GM19438 (cell line): Measurements from ENCODE around the gene RPP14.
A peak's percentile ranks its signal among the peaks of the same experiment; 100 is the strongest.

Source experiments
- ATAC-seq: cut with Tn5 transposase; IDR thresholded peaks from one replicate; pipeline ENCODE4 v1.9.1; 2021; ENCODE audit warnings: low read depth; ENCODE audit not compliant: unreplicated experiment

The RPP14 gene

DNA sequence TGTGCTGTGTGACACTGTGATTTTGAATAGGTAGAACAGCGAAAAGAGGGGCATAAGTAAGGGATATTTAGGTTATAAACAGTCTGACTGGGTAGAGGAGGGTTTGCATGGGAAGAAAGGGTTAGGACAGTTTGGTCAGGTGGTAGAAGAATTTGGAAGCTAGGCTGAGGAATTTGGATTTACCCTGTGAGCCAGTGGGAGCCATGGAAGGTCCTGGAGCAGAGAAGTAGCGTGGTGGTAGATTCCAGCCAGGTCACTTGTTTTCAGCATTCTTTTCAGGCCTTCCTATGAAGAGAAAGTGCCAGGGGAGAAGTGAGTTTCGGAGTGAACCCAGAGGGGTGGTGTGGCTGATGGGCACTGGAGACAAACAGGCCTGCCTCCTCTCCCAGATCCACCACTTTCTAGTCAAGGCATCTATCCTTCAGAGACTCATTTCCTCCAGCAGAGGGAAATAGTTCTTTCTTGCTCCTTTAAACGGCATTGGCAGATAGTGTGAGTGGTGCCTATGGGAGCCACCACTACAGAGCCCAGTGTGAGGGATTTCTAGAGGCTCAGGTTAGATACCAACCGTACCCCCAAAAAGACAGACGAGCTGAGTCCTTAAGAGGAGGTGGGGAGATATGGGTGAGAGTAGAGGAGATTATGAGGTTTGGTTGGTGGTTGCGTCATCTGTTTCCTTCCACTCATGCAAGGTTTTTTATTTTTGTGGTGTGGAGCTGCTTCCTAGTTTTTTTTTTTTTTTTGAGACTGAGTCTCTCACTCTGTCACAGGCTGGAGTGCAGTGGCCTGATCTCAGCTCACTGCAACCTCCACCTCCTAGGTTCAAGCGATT is 47.9 kb downstream of the RPP14 start:
- no peak for ATAC-seq

DNA sequence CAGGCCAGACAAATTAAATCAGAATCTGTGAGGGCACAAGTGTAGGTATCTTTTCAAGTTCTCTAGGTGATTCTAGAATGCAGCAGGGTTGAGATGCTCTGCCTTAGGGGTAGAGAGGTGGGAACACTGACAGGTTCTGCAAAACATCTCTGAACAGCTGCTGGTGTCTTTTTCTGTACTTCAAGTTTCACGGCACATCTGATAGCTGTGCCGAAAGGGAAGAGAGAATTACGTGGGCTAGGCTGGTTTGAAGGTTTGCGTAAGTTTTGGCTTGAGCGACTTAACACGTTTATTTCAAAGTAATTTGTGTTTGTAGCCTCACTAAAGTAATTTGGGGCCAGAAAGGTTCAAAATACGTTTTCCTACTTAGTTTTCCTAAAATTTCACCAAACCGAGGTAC is 49.1 kb downstream of the RPP14 start:
- ATAC-seq = peak; percentile 57

DNA sequence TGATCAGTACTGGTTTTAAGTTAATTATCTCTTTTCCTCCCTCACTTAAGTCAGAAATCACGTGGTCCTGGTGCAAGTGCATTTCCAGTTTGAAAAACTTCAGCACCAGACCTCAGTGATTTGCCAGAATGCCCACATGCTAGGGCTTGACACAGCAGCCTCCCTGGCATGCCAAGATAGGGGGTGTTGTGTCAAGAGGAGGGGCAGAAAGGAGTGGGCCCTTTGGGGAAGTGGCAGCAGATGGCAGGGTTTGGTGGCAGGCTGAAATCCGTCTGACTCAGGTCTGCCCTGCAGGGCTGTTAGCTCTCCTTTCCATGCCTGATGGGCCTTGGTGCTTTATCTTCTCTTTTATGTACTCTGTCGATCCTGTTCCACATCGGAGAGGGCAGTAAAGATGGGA is 50.0 kb downstream of the RPP14 start:
- no peak for ATAC-seq

DNA sequence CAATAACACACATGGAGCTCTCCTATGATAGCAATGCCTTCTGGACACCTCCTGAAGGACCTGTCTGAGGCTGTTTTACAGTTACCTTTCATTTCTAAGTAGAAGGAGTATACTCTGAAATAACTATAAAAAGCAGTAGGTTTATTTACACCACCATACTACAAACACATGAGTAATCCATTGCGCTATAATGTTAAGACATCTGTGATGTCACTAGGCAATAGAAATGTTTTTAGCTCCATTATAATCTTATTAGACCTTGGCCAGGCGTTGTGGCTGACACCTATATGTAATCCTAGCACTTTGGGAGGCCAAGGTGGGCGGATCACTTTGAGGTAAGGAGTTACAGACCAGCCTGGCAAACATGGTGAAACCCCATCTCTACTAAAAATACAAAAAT is 51.4 kb downstream of the RPP14 start:
- ATAC-seq = no peak

DNA sequence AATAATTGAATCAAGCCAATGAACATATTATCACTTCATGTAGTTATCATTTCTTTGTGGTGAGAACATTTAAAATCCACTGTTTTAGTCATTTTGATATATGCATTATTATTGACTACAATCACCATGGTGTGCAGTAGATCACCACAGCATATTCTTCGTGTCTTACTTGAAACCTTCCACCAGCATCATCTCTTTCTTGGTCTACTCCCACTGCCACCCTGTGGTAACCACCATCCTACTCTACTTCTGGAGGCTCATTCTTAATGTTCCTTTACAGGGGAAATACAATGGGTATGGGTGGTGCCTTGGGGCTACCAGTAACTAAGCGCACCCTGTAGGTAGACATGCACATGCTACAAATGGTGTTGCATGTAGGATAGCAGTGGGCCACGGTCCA is 52.0 kb downstream of the RPP14 start:
- ATAC-seq = no peak

DNA sequence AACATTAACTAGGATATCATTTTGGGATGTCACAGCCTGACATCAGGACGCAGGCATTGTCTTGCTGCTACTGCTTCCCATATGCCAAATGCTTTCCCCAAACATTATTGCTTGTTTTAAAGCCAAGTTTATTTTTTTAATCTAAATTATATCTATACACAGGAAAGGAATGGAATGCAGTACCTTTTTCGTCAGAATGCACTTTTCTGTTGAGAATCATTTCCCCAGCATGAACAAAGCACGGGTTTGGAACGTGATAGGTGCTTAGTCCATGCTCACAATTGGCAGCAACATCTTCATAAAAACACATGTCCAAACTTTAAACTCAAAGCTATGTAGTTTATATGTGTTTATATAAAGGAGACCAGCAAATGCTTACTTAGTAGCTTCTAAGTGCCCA is 52.8 kb downstream of the RPP14 start:
- no peak for ATAC-seq

DNA sequence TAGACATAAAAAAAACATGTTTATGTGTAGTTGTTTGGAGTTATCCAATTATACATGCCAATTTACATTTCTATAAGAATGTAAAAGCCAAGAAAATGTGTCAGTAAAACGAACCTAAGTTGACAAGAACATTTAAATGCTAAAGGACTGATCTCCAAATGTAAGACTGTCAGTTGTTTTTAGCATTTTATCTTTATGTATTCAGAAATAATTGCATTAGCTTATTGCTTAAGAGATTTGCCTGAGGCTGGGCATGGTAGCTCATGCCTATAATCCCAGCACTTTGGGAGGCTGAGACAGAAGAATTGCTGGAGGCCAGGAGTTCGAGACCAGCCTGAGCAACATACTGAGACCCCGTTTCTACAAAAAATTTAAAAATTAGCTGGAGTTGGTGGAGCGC is 53.6 kb downstream of the RPP14 start:
- no peak for ATAC-seq

DNA sequence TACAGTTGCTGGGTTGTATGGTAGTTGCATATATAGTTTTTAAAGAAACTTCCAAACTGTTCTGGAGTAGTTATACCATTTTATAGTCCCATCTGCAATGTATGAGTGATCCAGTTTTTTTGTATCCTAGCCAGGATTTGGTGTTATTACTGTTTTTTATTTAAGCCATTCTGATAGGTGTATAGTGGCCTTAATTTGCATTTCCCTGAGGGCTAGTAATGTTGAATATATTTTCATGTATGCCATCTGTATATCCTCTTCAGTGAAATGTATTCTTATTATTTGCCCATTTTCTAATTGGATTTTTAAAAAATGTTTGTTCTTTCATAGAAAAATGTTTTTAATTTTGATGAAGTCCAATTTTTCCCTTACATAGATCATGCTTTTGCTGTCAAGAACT is 55.8 kb downstream of the RPP14 start:
- no peak for ATAC-seq

DNA sequence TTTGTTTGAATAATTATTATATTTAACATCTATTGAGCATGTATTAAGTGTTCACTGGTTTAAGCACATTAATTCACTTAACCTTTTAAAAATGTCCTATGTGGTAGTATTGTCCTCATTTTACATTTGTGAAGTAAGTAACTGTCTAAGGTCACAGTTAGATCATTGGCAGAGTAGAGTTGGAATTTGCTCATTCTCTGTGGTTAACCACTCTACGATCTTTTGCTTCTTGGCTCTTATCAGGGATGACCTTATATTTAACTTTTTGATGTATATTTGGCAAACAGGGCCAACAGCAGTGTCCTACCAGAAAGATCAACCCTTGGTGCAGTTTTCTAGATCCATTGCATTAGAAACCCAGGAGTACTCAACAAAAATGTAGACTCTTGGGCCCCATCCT is 60.7 kb downstream of the RPP14 start:
- no peak for ATAC-seq

DNA sequence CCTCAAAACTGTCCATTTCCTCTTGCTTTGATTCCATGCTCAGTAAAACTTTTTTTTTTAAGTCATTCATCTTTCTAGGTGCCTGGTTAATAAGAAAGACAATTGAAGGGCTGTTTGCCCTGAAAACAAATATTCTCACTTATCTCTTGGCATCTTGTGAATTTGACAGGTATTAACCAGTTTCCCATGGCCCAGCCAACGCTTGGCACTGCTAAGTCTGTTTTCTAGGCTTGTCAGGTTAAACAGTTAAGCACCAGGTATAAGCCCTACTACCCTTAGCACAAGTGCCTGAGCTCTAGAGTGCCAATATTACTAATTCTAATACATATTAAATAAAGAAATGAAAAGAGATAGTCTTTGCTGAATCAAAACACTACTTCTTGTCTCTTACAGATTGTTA is 63.0 kb downstream of the RPP14 start:
- no peak for ATAC-seq
